Activated naive CD8-positive, alpha-beta T cell treated with anti-CD3 and anti-CD28 coated beads, Interleukin-2, amount 50 U/mL, for 16 hours (primary cell): ENCODE measurements around the gene TFRC.
"Not testable (repeated sequence)": the region's sequence is repeated elsewhere in the genome, so short reads cannot be mapped to it uniquely, and the experiment has no call there.

Experiments
- DNase-seq: peaks from one replicate; pipeline ENCODE4 v3.0.0-alpha.2; 2020; ENCODE audit warnings: low read depth, low spot score

The TFRC gene

DNA sequence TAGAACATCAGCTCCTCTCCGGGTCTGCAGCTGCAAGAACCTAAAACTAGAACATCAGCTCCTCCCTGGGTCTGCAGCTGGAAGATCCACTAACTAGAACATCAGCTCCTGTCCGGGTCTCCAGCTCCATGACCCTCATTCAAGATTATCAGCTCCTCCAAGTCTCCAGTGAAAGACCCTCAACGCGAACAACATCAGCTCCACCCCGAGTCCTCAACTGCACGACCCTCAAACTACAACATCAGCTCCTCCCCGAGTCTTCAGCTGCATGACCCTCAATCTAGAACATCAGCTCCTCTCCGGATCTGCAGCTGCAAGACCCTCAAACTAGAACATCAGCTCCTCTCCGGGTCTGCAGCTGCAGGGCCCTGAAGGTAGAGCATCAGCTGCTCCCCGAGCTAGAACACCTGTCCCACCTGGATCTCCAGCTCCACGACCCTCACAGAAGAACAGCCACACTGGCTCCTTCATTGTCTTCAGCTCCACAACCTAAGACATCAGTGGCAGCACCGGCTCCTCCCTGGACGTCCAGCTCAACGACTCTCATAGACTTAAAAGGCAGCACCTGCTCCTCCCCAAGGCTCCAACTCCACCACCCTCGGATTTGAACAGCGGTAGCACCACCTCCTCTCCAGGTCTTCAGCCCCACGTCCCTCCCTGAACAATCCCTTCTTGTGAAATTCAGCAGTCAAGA is 77.4 kb downstream of the TFRC start:
- not testable (repeated sequence) for DNase-seq

DNA sequence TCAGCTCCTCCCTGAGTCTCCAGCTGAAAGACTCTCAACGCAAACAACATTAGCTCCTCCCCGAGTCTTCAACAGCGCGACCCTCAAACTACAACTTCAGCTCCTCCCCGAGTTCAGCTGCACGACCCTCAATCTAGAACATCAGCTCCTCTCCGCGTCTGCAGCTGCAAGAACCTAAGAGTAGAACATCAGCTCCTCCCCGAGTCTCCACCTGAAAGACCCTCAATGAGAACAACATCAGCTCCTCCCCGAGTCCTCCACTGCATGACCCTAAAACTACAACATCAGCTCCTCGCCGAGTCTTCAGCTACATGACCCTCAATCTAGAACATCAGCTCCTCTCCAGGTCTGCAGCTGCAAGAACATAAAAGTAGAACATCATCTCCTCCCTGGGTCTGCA is 78.3 kb downstream of the TFRC start:
- DNase-seq, result no peak

DNA sequence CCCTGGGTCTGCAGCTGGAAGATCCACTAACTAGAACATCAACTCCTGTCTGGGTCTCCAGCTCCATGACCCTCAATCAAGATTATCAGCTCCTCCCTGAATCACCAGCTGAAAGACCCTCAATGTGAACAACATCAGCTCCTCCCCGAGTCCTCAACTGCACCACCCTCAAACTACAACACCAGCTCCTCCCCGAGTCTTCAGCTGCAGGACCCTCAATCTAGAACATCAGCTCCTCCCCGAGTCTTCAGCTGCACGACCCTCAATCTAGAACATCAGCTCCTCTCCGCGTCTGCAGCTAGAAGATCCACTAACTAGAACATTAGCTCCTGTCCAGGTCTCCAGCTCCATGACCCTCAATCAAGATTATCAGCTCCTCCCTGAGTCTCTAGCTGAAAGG is 79.2 kb downstream of the TFRC start:
- DNase-seq, result not testable (repeated sequence)

DNA sequence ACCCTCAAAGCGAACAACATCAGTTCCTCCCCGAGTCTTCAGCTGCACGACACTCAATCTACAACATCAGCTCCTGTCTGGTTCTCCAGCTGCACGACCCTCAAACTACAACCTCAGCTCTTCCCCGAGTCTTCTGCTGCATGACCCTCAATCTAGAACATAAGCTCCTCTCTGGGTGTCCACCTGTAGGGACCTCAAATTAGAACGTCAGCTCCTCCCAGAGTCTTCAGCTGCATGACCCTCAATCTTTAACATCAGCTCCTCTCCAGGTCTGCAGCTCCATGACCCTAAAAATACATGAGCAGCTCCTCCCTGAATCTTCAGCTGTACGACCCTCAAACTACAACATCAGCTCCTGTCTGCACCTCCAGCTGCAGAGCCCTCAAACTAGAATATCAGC is 80.7 kb downstream of the TFRC start:
- DNase-seq, result not testable (repeated sequence)

DNA sequence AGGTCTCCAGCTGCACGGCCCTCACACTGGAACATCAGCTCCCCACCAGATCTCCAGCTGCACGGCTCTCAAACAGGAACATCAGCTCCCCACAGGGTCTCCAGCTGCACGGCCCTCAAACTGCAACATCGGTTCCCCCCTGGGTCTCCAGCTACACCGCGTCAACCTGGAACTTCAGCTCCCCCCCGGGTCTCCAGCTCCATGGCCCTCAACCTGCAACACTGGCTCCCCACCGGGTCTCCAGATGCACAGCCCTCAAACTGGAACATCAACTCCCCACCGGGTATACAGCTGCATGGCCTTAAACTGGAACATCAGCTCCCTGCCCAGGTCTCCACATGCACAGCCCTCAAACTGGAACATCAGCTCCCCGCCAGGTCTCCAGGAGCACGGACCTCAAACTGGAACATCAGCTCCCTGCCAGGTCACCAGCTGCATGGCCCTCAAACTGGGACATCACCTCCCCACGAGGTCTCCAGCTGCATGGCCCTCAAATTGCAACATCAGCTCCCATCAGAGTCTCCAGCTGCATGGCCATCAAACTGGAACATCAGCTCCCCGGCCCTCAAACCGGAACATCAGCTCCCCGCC is 81.4 kb downstream of the TFRC start:
- DNase-seq, result not testable (repeated sequence)

DNA sequence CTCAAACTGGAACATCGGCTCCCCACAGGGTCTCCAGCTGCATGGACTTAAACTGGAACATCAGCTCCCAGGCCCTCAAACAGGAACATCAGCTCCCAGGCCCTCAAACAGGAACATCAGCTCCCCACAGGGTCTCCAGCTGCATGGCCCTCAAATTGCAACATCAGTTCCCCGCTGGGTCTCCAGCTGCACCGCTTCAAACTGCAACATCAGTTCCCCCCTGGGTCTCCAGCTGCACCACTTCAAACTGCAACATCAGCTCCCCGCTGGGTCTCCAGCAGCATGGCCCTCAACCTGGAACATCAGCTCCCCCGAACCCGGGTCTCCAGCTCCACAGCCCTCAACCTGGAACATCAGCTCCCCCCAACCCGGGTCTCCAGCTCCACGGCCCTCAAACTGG is 82.0 kb downstream of the TFRC start:
- no peak for DNase-seq
